OCI-LY7 (cell line): Measurements from ENCODE around the gene IFNL2.
"Not testable (repeated sequence)": the region's sequence is repeated elsewhere in the genome, so short reads cannot be mapped to it uniquely, and the experiment has no call there.

Source experiments
- EZH2phosphoT487 ChIP-seq: fragments of 200-600 bp; sonication (generic); IDR thresholded peaks from 2 replicates; pipeline ENCODE4 v1.6.1; 2018; ENCODE audit warnings: low read depth, borderline replicate concordance, mild to moderate bottlenecking, mixed run types, antibody characterized with exemption, low read length, moderate library complexity, mixed read lengths
- TF ChIP-seq, protein P1 (sequence below): fragments of 200-600 bp; sonication (generic); conservative IDR thresholded peaks from 2 replicates; pipeline ENCODE4 v1.5.1; 2014; ENCODE audit warnings: mild to moderate bottlenecking, antibody characterized with exemption, low read length, moderate library complexity, mixed read lengths

DNA sequence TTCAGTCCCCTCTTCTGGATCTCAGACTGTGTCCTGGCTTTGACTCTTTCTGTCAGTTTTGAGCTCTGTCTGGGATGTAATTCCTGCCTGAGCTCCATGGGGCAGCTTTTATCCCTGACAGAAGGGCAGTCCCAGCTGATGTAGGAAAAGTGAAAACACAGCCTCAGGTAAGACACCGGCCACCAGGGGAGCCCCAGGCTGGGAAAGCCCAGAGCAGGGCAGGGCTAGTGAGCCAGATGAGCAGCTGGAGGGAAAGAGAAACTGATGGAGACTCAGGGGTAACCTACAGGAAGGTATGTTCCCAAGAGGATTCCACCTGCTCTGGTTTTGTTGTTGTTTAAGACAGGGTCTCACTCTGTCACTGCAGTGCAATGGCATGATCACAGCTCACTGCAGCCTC, 23.0 kb upstream of the IFNL2 start:
- TF ChIP-seq, protein P1, sequence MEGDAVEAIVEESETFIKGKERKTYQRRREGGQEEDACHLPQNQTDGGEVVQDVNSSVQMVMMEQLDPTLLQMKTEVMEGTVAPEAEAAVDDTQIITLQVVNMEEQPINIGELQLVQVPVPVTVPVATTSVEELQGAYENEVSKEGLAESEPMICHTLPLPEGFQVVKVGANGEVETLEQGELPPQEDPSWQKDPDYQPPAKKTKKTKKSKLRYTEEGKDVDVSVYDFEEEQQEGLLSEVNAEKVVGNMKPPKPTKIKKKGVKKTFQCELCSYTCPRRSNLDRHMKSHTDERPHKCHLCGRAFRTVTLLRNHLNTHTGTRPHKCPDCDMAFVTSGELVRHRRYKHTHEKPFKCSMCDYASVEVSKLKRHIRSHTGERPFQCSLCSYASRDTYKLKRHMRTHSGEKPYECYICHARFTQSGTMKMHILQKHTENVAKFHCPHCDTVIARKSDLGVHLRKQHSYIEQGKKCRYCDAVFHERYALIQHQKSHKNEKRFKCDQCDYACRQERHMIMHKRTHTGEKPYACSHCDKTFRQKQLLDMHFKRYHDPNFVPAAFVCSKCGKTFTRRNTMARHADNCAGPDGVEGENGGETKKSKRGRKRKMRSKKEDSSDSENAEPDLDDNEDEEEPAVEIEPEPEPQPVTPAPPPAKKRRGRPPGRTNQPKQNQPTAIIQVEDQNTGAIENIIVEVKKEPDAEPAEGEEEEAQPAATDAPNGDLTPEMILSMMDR: not testable (repeated sequence)
- not testable (repeated sequence) for TF ChIP-seq EZH2phosphoT487
